HG03064 (cell line): ENCODE measurements around the gene PSAP.
A peak's percentile ranks its signal among the peaks of the same experiment; 100 is the strongest.

Experiments used
- ATAC-seq: cut with Tn5 transposase; IDR thresholded peaks from one replicate; pipeline ENCODE4 v1.9.1; 2021; ENCODE audit warnings: low read depth; ENCODE audit not compliant: unreplicated experiment

PSAP gene

DNA sequence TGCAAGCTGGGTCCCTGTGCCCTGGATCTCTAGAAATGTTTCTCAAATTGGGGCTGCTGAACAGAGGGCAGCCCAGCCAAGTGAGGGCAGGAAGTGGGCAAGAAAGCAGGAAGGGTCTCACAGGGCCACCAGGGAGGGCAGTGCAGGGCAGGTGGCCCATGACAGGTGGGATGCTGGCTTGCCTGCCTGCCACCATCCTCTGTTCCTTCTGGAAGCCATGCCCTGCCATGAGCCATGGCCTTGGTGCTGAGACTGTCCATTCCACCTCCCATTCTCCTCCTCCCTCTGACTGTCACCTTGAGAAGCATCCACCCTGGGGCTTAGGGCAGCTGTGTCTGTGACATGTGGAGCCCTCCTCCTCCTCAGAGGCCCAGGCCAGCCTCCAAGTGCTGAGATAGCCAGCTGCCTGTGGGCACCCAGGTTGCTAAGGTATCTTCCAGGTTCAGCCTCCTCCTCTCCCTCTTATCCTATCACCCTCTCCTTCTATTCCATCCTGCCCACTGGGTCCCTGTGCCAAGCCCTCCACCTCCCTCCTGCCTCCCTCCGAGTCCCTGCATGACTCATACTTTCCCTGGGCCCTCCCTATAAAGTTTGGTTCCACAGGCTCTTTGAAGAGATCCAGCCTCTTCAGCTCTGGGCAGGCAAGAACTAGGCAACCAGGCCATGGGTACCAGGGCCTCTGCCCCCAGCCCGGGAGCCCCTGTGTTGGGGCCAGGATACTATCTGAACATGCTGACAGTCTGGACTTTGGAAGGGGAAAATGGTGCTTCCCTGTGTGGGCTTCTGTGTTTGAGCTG is 79.0 kb downstream of the PSAP start:
- ATAC-seq: no peak

- ATAC-seq: no peak
Observed at GRCh38 chr10:71771204-71771603, 79.8 kb downstream of the PSAP start.

DNA sequence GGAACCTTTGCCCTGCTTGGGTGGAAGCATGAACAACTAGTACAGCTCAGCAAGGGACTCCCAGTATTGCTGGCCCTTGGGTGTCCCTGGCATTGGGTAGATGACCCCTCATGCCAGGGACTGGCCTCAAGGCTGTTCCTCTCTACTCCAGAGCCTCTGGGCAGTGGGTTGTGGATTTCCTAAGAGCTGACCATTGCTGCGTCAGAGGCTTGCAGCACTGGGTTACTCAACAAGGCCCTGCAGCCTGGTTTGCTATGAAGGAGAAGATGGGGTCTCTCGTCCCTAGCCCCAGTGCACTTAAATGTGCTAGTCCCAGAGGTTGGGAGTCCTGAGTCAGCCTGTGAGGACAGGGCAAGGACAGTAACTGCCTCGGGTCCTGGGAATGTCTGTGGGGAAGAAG is 80.3 kb downstream of the PSAP start:
- no peak for ATAC-seq

DNA sequence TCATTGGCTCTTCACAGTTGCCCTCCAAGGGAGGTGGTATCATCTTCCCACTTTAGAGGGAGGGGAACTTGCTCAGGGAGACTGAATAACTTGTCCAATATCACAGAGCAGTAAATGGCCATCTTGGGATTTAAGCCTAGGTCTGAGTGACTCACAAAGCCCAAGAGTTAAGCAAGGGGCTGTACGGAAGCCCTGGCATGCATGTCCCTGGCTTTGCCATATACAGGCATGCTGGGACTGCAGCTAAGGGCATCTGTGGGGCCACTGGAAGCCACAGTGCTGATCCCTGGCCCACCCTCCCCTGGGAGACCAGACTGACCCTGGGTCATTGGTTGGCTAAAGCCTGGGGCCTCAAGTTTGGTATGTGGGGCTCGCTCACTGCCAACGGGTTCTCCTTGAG is 80.8 kb downstream of the PSAP start:
- ATAC-seq: no peak

GRCh38 chr10:71769279-71769823 is 81.7 kb downstream of the PSAP start:
- ATAC-seq: peak; percentile 24

- ATAC-seq: no peak
Observed at GRCh38 chr10:71767420-71768035, 83.5 kb downstream of the PSAP start.

DNA sequence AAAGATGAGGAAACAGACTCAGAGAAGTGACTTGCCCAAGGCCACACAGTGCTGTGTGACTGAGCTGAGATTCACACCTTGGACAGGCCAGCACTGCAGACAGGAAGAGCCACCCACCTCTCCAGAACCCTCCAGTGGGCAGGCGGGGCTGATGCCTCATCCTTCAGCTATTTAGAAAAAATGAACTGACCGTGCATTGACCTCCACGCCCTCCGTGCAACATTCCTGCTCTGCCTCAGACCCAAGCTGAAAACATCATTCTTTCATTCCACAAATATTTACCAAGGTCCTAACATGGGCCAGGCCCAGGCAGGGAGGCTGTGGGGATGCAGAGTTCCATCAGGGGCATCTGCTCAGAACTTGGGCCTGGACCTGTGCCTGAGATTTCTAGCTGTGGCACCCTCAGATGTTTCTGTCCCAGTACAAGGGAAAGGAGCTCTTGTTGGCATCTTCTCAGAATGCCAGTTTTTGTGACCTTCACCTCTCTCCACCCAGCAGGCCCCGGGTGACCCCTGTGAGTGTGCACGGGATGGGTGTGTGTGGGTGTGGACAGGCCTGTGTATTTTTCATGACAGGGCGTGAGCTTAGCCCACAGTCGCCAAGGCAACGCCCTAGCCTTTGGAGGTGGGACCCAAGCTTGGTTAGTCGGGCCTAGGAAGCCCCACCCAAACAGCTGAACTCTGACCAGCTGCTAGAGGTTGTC is 84.2 kb downstream of the PSAP start:
- ATAC-seq: no peak
